Bronchial epithelial cell (primary cell): Measurements from ENCODE around the gene PPARA. TPM values are rescaled to one million over a fixed set of nuclear protein-coding genes. Genes with fewer than 3 reads are reported as not detected.
A peak's percentile ranks its signal among the peaks of the same experiment; 100 is the strongest.

ENCODE experiments used
- DNase-seq: peaks from one replicate; pipeline ENCODE4 v3.0.0-alpha.2; 2010; ENCODE audit warnings: low read depth
- FAIRE-seq: peaks from 2 replicates; lab custom pipeline; 2011; peaks lifted over from hg19 to GRCh38; lab: Jason Lieb, UNC
- H3K27me3 ChIP-seq: 2 replicates; pipeline ENCODE4 v1.5.1; 2011; ENCODE audit warnings: low read length; ENCODE audit not compliant: control insufficient read depth, insufficient read depth
- H3K36me3 ChIP-seq: 2 replicates; pipeline ENCODE4 v1.5.1; 2011; ENCODE audit warnings: low read length; ENCODE audit not compliant: control insufficient read depth, insufficient read depth
- H3K4me3 ChIP-seq: 2 replicates; pipeline ENCODE4 v1.5.1; 2011; ENCODE audit warnings: mild to moderate bottlenecking, low read depth, low read length, control low read depth
- total RNA-seq: library from RNA; depleted of rRNA; stranded (reverse); fragments of >200 nt; gene quantifications from 2 replicates; pipeline ENCODE4 v1.2.1, GENCODE V29; 2014
- TF ChIP-seq, protein P1 (sequence below): IDR thresholded peaks from 2 replicates; pipeline ENCODE4 v1.5.1; 2011; ENCODE audit warnings: mild to moderate bottlenecking, moderate library complexity, low read length, control low read depth, inconsistent platforms; ENCODE audit not compliant: insufficient read depth, severe bottlenecking

PPARA gene
- total RNA-seq, 1 donor from 2014 or later = 10.5 TPM

DNA sequence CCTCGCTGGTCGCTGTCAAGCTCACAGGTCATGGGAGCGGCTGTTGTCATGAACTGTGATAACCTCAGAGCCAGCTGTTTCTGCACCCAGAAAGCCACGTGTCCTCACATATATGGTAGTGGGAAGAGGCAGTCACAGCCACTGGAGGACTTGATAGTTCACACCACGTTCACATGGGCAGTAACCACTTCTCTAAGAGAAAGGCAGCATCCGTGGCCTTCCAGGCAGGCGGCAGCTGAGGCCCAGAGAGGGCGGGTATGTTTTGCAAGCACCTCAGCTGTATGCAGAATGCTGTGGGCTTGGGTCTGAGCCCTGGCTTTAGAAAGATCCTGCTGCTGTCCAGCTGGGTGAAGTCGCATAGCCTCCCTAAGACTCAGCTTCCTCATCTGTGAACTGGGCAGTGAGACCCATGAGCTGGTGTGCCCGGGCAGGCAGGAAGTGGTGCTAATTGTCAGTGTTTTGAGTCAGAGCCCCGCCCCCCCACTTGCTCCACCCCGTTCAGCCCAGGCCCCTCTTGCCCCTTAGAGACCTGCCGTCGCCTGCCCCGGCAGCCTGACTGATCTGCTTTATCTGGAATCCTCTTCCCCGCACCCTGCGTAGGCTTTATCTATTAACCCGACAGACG, 130.8 kb downstream of the PPARA start:
- DNase-seq (no peak), FAIRE-seq (peak; percentile 13)
- peaks cover 14% of the 10 kb centered on the region for H3K36me3 ChIP-seq
- no peaks in the 10 kb centered on the region for H3K27me3 ChIP-seq
- no peak overlapping the region for H3K4me3 ChIP-seq
- TF ChIP-seq, protein P1, sequence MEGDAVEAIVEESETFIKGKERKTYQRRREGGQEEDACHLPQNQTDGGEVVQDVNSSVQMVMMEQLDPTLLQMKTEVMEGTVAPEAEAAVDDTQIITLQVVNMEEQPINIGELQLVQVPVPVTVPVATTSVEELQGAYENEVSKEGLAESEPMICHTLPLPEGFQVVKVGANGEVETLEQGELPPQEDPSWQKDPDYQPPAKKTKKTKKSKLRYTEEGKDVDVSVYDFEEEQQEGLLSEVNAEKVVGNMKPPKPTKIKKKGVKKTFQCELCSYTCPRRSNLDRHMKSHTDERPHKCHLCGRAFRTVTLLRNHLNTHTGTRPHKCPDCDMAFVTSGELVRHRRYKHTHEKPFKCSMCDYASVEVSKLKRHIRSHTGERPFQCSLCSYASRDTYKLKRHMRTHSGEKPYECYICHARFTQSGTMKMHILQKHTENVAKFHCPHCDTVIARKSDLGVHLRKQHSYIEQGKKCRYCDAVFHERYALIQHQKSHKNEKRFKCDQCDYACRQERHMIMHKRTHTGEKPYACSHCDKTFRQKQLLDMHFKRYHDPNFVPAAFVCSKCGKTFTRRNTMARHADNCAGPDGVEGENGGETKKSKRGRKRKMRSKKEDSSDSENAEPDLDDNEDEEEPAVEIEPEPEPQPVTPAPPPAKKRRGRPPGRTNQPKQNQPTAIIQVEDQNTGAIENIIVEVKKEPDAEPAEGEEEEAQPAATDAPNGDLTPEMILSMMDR = no peak

DNA sequence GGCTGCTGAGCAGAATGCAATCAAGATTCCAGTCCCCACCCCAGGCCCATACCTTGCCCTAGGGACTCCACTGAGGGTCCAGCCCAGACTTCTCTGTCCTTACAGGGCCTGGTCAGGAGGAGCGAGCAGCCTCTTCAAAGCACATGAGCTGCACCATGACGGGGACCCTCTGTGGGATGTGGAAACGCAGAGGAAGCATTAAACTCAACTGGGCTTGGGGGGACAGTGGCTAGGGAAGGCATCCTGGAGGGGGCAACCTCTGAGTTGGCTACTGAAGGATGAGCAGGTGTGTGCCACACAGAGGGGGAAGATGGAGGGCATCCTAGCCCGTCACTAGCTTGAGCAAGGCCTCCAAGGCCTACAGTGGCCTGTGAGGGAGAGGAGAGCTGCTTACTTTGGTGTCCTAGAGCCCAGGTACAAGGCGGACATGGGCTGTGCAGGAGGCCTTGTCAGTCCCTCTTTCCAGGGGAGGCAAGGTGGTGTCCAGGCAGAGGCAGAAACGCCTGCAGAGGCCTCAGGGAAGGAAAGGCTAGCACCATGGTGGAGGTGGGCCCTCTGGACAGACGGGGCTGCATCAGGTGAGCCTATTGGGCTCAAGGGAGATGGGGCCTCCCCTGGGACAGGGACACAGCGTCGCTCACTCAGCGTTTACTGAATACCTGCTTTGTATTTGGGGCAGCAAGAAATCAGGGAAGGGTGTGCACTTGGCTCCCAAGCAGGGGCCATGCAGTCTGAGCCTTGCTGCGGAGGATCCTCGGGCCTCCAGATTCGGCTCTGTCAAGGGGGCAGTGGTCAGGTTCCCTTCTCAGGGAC, 131.7 kb downstream of the PPARA start:
- no peak overlapping the region for H3K4me3 ChIP-seq
- TF ChIP-seq, protein P1 = no peak
- peaks cover 14% of the 10 kb centered on the region for H3K36me3 ChIP-seq
- DNase-seq = no peak
- no peak for FAIRE-seq
- no peaks in the 10 kb centered on the region for H3K27me3 ChIP-seq

DNA sequence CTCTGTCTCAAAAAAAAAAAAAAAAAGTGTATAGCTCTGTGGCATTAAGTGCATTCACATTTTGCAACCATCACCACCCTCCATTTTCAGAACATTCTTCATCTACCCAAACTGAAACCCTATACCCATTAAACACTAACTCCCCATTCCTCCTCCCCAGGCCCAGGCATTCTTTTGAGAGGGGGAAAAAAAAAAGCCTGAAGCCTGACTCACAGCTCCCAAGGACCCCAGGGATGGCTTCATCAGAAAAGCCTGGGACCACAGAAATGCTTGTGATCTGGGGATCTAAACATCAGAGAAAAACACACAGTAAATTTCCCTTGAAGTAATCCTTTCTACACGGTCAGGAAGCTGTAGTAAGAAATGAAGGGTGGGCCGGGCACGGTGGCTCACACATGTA, 135.7 kb downstream of the PPARA start:
- peaks cover 6% of the 10 kb centered on the region for H3K36me3 ChIP-seq
- FAIRE-seq = no peak
- TF ChIP-seq, protein P1 = no peak
- no peak overlapping the region for H3K4me3 ChIP-seq
- DNase-seq = no peak
- no peaks in the 10 kb centered on the region for H3K27me3 ChIP-seq

DNA sequence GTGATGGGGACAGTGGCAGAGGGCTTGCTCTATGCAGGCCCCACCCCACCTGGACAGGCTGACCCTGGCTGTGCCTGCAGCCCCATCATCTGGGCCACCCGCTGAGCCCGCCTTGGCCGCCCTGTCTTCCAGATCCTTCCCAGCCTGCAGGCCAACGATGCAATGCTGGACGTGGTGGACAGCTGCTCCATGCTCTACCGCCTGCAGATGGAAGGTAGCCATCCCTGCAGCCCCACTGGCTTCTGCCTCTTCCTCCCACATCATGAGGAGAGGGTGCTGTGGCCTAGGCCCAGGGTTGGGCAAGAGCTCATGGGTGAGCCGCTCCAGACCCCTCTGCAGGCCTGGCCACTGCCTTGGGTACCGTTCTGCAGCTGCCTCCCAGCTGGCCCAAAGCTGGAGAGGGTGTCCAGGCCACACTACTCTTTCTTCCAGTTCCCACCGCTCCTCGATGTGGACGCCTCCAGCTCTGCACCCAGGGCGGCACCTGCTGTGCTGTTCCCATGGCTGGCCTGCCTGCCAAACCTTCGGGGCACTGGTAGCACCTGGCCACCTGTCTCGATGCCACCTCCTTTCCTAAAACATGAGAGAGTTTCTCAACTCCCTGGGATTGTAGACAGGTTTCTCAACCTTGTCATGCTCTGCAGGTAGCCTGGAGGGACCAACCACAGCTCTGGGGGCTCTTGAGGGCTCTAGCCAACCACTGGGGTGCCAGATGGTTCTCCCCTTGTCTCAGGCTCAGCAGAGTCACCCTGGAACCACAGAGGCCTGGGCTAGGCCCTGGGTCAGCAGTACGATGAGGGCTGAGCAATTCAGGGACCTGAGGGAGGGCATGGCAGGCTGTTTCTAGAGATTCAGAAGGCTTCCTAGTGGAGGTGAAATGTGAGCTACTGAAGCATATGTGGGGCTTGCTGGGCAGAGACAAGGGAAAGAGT, 136.9 kb downstream of the PPARA start:
- Histone ChIP-seq H3K36me3 (peaks cover 2% of the 10 kb centered on the region), H3K27me3 (no peaks in the 10 kb centered on the region), H3K4me3 (no peak overlapping the region)
- TF ChIP-seq, protein P1 = no peak
- DNase-seq (no peak), FAIRE-seq (no peak)

DNA sequence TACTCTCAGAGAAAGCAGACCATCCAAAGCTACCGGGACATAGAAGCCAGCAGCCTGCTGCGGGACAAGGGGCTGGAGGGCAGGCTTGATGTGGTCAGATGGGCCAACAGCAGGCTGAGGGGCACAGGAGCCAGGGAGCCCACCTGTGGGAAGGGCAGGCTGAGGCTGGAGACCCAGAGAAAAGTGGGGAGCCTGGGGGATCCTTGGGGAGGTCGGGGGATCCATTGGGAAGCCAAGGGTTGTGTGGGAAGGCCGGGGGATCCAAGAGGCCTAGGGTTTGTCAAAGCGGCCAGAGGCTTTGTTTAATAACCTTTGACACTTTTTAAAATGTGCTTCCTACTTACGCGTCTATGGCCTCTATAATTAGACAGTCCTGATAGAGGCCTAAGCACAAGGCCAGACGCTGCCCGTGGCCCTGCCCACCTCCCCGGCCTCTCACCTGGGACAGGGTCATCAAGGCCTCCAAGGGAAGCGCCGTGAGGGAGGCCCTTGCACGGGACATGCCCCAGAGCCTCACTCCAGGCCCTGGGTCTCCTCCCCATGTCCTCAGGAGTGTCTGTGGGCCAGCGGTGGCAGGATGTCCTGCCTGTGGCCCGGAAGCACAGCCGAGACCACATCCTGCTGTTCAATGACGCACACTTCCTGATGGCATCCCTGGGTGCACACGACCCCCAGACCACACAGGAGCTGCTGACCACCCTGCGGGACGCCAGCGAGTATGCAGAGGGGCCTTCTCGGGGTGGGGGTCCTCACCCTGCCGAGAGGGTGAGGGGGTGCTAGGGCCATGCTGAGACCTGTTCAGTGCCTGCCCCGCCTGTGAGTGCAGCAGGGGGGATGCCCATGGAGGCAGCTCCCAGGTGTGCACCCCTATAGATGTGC, 137.8 kb downstream of the PPARA start:
- no peak overlapping the region for H3K4me3 ChIP-seq

More for the DNA sequence above, 137.8 kb downstream of the PPARA start:
- FAIRE-seq = no peak
- no peak for DNase-seq
- Histone ChIP-seq H3K27me3 (no peaks in the 10 kb centered on the region), H3K36me3 (peaks cover 2% of the 10 kb centered on the region)
- TF ChIP-seq, protein P1 = no peak
